COLO668 (cell line): ENCODE results near the gene SPINT4.
"Not testable (repeated sequence)": the region's sequence is repeated elsewhere in the genome, so short reads cannot be mapped to it uniquely, and the experiment has no call there.

Experiments
- DNase-seq: peaks from one replicate; lab custom pipeline; 2025; ENCODE audit not compliant: unreplicated experiment; lab: John Stamatoyannopoulos, UW

The SPINT4 gene

GRCh38 chr20:45764618-45765282 lies 42.6 kb downstream of the SPINT4 start:
- not testable (repeated sequence) for DNase-seq

- no peak for DNase-seq
Measured at GRCh38 chr20:45765307-45765875, 43.2 kb downstream of the SPINT4 start.

GRCh38 chr20:45765980-45766379 lies 43.8 kb downstream of the SPINT4 start:
- DNase-seq: no peak

- DNase-seq: no peak
Measured at GRCh38 chr20:45768479-45768878, 46.3 kb downstream of the SPINT4 start.

GRCh38 chr20:45771182-45771759 lies 49.1 kb downstream of the SPINT4 start:
- DNase-seq: peak; percentile 84

GRCh38 chr20:45772693-45773092 lies 50.5 kb downstream of the SPINT4 start:
- DNase-seq: no peak

GRCh38 chr20:45774945-45775344 lies 52.8 kb downstream of the SPINT4 start:
- no peak for DNase-seq

- no peak for DNase-seq
Measured at GRCh38 chr20:45775411-45775810, 53.3 kb downstream of the SPINT4 start.
